Peyer's patch (tissue), 4 donors: Measurements from ENCODE around the gene ACRBP. TPM values are rescaled to one million over a fixed set of nuclear protein-coding genes. Genes with fewer than 3 reads are reported as not detected.

Experiments
- DNase-seq, 3 donors: peaks; one replicate each; pipeline ENCODE4 v3.0.0-alpha.2; 2017 to 2019
- H3K27ac ChIP-seq, 4 donors: fragments of 200-600 bp; sonication (generic); one replicate each; pipeline ENCODE4 v1.5.1; 2016 to 2019
- H3K27me3 ChIP-seq, 2 donors: fragments of 200-600 bp; sonication (generic); one replicate each; pipeline ENCODE4 v1.5.1; 2019
- H3K36me3 ChIP-seq, 3 donors: fragments of 200-600 bp; sonication (generic); one replicate each; pipeline ENCODE4 v1.5.1; 2016 to 2019
- H3K4me1 ChIP-seq, 4 donors: fragments of 200-600 bp; sonication (generic); one replicate each; pipeline ENCODE4 v1.5.1; 2016 to 2019
- H3K4me3 ChIP-seq, 4 donors: fragments of 200-600 bp; sonication (generic); 1 replicate in 3 of 4; 2 replicates in 1 of 4; pipeline ENCODE4 v1.5.1; 2016 to 2019; ENCODE audit warnings: mild to moderate bottlenecking in 1 of 4
- H3K9me3 ChIP-seq, 4 donors: fragments of 200-600 bp; sonication (generic); one replicate each; pipeline ENCODE4 v1.5.1; 2016 to 2019; ENCODE audit warnings: mild to moderate bottlenecking in 1 of 4
- CTCF ChIP-seq, 6 experiments: fragments of 450-650 bp in 4 of 6; fragments of 200-600 bp in 2 of 6; sonication (generic) in 1 of 6; IDR thresholded peaks; one replicate each; pipeline ENCODE4 v1.5.1; 2017 to 2019; ENCODE audit warnings: antibody characterized with exemption in 6 of 6, mild to moderate bottlenecking in 3 of 6, moderate library complexity in 1 of 6
- POLR2A ChIP-seq, 2 donors: fragments of 450-650 bp; IDR thresholded peaks; one replicate each; pipeline ENCODE4 v1.5.1; 2017; ENCODE audit warnings: antibody characterized with exemption in 2 of 2, mild to moderate bottlenecking in 2 of 2, moderate library complexity in 2 of 2
- total RNA-seq, 4 donors: library from RNA; depleted of rRNA; stranded (reverse); fragments of >200 nt; gene quantifications; one replicate each; pipeline ENCODE4 v1.1.0, GENCODE V29; 2016

ACRBP gene
- total RNA-seq, 4 donors from 2014 or later: 5.1 to 12.1 (median 10.3) TPM

DNA sequence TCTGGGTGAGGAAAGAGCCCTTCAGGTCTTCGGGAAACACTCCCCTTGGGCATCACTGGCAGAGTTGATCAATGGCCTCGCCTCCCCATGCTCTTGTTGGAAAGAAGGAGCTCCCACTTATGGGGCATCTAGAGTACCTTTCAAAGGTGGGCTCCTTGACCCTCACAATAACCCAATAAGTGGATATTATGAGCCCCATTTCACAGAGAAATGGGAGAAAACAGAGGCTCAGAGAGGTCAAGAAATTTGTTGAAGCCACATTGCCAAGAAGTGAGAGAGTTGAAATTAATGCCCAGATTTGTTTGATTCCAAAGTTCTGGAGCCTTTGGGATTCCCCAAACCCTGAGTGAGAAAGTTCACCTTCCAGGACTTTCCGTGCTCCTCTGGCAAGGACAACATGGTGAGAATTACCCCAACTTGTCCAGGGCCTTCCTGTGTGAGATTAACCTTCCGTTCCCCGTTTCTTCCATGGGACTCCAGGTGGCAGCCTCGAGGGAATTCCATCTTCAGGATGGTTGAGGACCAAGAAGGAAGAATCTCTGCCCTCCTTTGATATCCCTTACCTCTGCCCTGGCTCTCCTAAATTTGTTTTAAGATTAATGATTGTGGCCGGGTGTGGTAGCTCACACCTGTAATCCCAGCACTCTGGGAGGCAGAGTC lies 32.6 kb downstream of the ACRBP start:
- TF ChIP-seq CTCF (IDR thresholded peaks at IDR 0.05) (peak in 2 of 6 experiments; percentile 28 to 36), POLR2A (IDR thresholded peaks at IDR 0.05) (no peak)
- no peaks in the 10 kb centered on the region for H3K9me3 ChIP-seq
- H3K27me3 ChIP-seq: no peaks in the 10 kb centered on the region
- no peak overlapping the region for H3K4me3 ChIP-seq
- DNase-seq: no peak
- H3K4me1 ChIP-seq: peaks cover 12 to 29% (median 20%) of the 10 kb centered on the region in 4 donors
- H3K36me3 ChIP-seq: peaks cover 0 to 3% (median 0%) of the 10 kb centered on the region in 3 donors
- H3K27ac ChIP-seq: peak overlapping the region; percentile 76 to 95 (median 86)

GRCh38 chr12:6613776-6614512 lies 33.3 kb downstream of the ACRBP start:
- peak in 1 of 6 experiments; percentile 7 for TF ChIP-seq CTCF (IDR thresholded peaks at IDR 0.05)
- TF ChIP-seq POLR2A (IDR thresholded peaks at IDR 0.05): peak; percentile 14 to 42
- Histone ChIP-seq H3K4me3 (no peak overlapping the region), H3K9me3 (no peaks in the 10 kb centered on the region), H3K36me3 (no peaks in the 10 kb centered on the region), H3K27me3 (no peaks in the 10 kb centered on the region), H3K4me1 (peaks cover 12 to 29% (median 20%) of the 10 kb centered on the region in 4 donors), H3K27ac (peak overlapping the region; percentile 76 to 95 (median 86))
- DNase-seq: peak; percentile 80 to 92 (median 90)

GRCh38 chr12:6613015-6613775 lies 34.0 kb downstream of the ACRBP start:
- TF ChIP-seq POLR2A (IDR thresholded peaks at IDR 0.05) (no peak), CTCF (IDR thresholded peaks at IDR 0.05) (no peak)
- H3K36me3 ChIP-seq: no peaks in the 10 kb centered on the region
- peak overlapping the region; percentile 76 to 95 (median 86) for H3K27ac ChIP-seq
- DNase-seq: peak; percentile 68 to 85 (median 72)
- H3K9me3 ChIP-seq: no peaks in the 10 kb centered on the region
- H3K4me3 ChIP-seq: peak overlapping the region; percentile 0 to 38 (median 17)
- H3K4me1 ChIP-seq: peaks cover 12 to 29% (median 21%) of the 10 kb centered on the region in 4 donors
- no peaks in the 10 kb centered on the region for H3K27me3 ChIP-seq

GRCh38 chr12:6612652-6613014 lies 34.6 kb downstream of the ACRBP start:
- no peaks in the 10 kb centered on the region for H3K27me3 ChIP-seq
- peaks cover 12 to 32% (median 21%) of the 10 kb centered on the region in 4 donors for H3K4me1 ChIP-seq
- no peaks in the 10 kb centered on the region for H3K36me3 ChIP-seq
- H3K9me3 ChIP-seq: no peaks in the 10 kb centered on the region
- DNase-seq: no peak
- peak overlapping the region; percentile 76 to 95 (median 86) for H3K27ac ChIP-seq
- TF ChIP-seq POLR2A (IDR thresholded peaks at IDR 0.05) (no peak), CTCF (IDR thresholded peaks at IDR 0.05) (no peak)
- peak overlapping the region in 2 of 4 donors; percentile 10 to 24 for H3K4me3 ChIP-seq

DNA sequence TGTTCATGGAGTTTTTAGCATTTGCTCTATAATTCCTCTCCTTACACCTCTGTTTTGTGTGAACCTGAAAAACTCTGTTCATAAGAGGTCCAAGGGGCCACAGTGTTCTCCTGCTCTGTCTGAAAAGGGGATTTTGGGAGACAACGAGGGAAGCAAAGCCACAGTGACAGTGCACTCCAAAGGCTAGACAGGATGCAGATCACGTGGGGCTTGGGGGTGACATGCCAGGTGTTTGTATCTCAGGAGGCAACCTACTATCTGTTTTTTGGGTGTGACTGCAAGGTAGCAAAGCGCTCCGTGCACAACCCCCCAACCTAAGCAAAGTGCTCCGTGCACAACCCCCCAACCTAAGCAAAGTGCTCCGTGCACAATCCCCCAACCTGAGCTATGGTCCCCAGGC lies 35.0 kb downstream of the ACRBP start:
- TF ChIP-seq POLR2A (IDR thresholded peaks at IDR 0.05) (no peak), CTCF (IDR thresholded peaks at IDR 0.05) (no peak)
- H3K27ac ChIP-seq: peak overlapping the region; percentile 76 to 95 (median 86)
- no peaks in the 10 kb centered on the region for H3K27me3 ChIP-seq
- no peaks in the 10 kb centered on the region for H3K9me3 ChIP-seq
- peak in 2 of 3 donors; percentile 74 to 79 for DNase-seq
- peak overlapping the region in 2 of 4 donors; percentile 10 to 24 for H3K4me3 ChIP-seq
- peaks cover 12 to 32% (median 21%) of the 10 kb centered on the region in 4 donors for H3K4me1 ChIP-seq
- H3K36me3 ChIP-seq: no peaks in the 10 kb centered on the region
